Keratinocyte (primary cell): ENCODE results near the gene KIFC1. TPM values are rescaled to one million over a fixed set of nuclear protein-coding genes. Genes with fewer than 3 reads are reported as not detected.

Experiments
- DNase-seq: peaks from one replicate; pipeline ENCODE4 v3.0.0-alpha.2; 2011; ENCODE audit warnings: low read depth, missing footprints, low spot score
- FAIRE-seq: peaks from 2 replicates; lab custom pipeline; 2011; peaks lifted over from hg19 to GRCh38; lab: Jason Lieb, UNC
- H2AFZ ChIP-seq: 2 replicates; pipeline ENCODE4 v1.6.0; 2012; ENCODE audit warnings: low read length, control low read depth, inconsistent platforms; ENCODE audit not compliant: control insufficient read depth
- H3K27ac ChIP-seq: 2 replicates; pipeline ENCODE4 v1.5.1; 2011; ENCODE audit warnings: low read length; ENCODE audit not compliant: control insufficient read depth, insufficient read depth
- H3K27me3 ChIP-seq: 3 replicates; pipeline ENCODE4 v1.6.0; 2011; ENCODE audit warnings: low read length; ENCODE audit not compliant: control insufficient read depth, insufficient read depth; ENCODE audit errors: extremely low read depth
- H3K36me3 ChIP-seq, 2 experiments: 2 replicates in 1 of 2; 3 replicates in 1 of 2; pipeline ENCODE4 v1.5.1; 2011; ENCODE audit warnings: low read length in 2 of 2, mild to moderate bottlenecking in 1 of 2; ENCODE audit not compliant: control insufficient read depth in 2 of 2, insufficient read depth in 2 of 2; ENCODE audit errors: extremely low read depth in 1 of 2
- H3K4me1 ChIP-seq: 3 replicates; pipeline ENCODE4 v1.5.1; 2011; ENCODE audit warnings: low read length; ENCODE audit not compliant: control insufficient read depth, insufficient read depth; ENCODE audit errors: extremely low read depth
- H3K4me2 ChIP-seq: 3 replicates; pipeline ENCODE4 v1.6.0; 2011; ENCODE audit warnings: low read depth, low read length; ENCODE audit not compliant: control insufficient read depth, insufficient read depth; ENCODE audit errors: extremely low read depth
- H3K4me3 ChIP-seq, 3 experiments: fragments of 200-600 bp in 1 of 3; sonication (generic) in 1 of 3; 2 replicates in 2 of 3; 3 replicates in 1 of 3; pipeline ENCODE4 v1.5.1; 2011 to 2016; ENCODE audit warnings: low read length in 3 of 3, mild to moderate bottlenecking in 3 of 3, control low read depth in 2 of 3, inconsistent platforms in 1 of 3, low read depth in 1 of 3, mixed read lengths in 1 of 3, mixed run types in 1 of 3, moderate library complexity in 1 of 3; ENCODE audit not compliant: control insufficient read depth in 2 of 3, insufficient read depth in 2 of 3; ENCODE audit errors: extremely low read depth in 1 of 3
- H3K79me2 ChIP-seq: 2 replicates; pipeline ENCODE4 v1.6.0; 2012; ENCODE audit warnings: low read length; ENCODE audit not compliant: control insufficient read depth, insufficient read depth
- H3K9ac ChIP-seq: 3 replicates; pipeline ENCODE4 v1.6.0; 2011; ENCODE audit warnings: low read length; ENCODE audit not compliant: control insufficient read depth, insufficient read depth; ENCODE audit errors: extremely low read depth
- H3K9me1 ChIP-seq: 3 replicates; pipeline ENCODE4 v1.6.0; 2011; ENCODE audit warnings: low read length; ENCODE audit not compliant: control insufficient read depth, insufficient read depth; ENCODE audit errors: extremely low read depth
- H3K9me3 ChIP-seq: 2 replicates; pipeline ENCODE4 v1.5.1; 2012; ENCODE audit warnings: low read depth, low read length; ENCODE audit not compliant: control insufficient read depth
- H4K20me1 ChIP-seq: 3 replicates; pipeline ENCODE4 v1.6.0; 2011; ENCODE audit warnings: low read length; ENCODE audit not compliant: control insufficient read depth, insufficient read depth; ENCODE audit errors: extremely low read depth
- EZH2 ChIP-seq: IDR thresholded peaks from one replicate; pipeline ENCODE4 v1.6.1; 2012; ENCODE audit warnings: inconsistent platforms, mild to moderate bottlenecking, low read length, moderate library complexity
- dilution Hi-C: fragments of 300-500 bp; cut with MboI; formaldehyde crosslinking; loops from one replicate; pipeline ENCODE4 v1.7.0; 2020; ENCODE audit warnings: low sequenced_read_pairs; ENCODE audit not compliant: extremely low pct_ligation_motif_present
- polyA plus RNA-seq, 5 experiments: library from polyadenylated mRNA; depleted of rRNA in 3 of 5; stranded (reverse) in 3 of 5; stranded (forward) in 1 of 5; unstranded in 1 of 5; fragments of >200 nt; gene quantifications; 1 replicate in 1 of 5; 2 replicates in 3 of 5; 3 replicates in 1 of 5; pipeline versions ENCODE4 v1.2.1 to v1.2.3, GENCODE V29; 2011 to 2012; ENCODE audit warnings: missing spikeins in 2 of 5, low read depth in 1 of 5, low replicate concordance in 1 of 5
- TF ChIP-seq, protein P1 (sequence below), 3 experiments: IDR thresholded peaks in 1 of 3; conservative IDR thresholded peaks in 1 of 3; optimal IDR thresholded peaks in 1 of 3; 2 replicates in 2 of 3; 3 replicates in 1 of 3; pipeline versions ENCODE3 to v1.5.1; 2011; ENCODE audit warnings: low read length in 3 of 3, mild to moderate bottlenecking in 3 of 3, moderate library complexity in 2 of 3, control low read depth in 1 of 3, inconsistent platforms in 1 of 3; ENCODE audit not compliant: insufficient read depth in 2 of 3; ENCODE audit errors: extremely low read depth in 1 of 3

KIFC1 gene
- polyA plus RNA-seq, 1 donor (not counting 4 experiments of a cell fraction or from before 2014, with no cell fraction given), result 20.0 TPM

DNA sequence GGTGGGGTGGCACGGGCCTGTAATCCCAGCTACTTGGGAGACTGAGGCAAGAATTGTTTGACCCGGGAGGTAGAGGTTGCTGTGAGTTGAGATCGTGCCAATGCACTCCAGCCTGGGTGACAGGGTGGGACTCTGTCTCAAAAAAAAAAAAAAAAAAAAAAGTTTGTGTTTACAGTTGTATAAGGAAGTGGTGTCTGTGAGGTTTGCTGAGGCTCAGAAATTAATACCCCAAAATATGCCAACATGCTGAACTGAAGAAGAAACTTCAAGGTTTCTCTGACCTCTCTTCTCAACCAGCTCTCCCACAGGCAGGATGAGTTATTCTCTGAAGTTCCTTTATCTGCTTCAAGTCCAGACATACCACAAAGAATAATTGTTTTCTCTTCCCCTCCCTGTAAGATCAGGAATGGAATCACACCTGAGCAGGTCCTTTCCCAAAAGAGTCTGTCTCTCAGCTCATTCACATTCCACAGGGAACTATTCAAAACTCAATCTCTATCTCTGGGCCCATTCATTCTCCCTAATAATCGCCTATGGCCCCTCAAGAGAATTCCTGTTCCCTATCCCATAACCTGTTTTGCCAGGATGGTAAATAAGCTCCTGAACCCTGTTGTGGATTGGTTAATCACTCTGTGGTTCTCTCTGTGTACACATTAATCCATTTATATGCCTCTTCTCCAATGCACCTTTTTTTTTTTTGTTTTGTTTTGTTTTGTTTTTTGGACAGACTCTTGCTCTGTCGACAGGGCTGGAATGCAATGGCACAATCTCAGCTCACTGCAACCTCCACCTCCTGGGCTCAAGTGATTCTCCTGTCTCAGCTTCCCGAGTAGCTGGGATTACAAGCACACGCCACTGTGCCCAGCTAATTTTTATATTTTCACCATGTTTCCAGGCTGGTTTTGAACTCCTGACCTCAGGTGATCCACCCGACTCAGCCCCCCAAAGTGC, 17.4 kb upstream of the KIFC1 start:
- Histone ChIP-seq H3K4me1 (peaks cover 26% of the 10 kb centered on the region), H3K36me3 (no peaks in the 10 kb centered on the region), H3K9me1 (no peaks in the 10 kb centered on the region), H3K79me2 (no peaks in the 10 kb centered on the region), H4K20me1 (no peaks in the 10 kb centered on the region), H2AFZ (peak overlapping the region; percentile 2), H3K27me3 (no peaks in the 10 kb centered on the region), H3K9me3 (no peaks in the 10 kb centered on the region), H3K9ac (peak overlapping the region; percentile 13), H3K27ac (no peak overlapping the region), H3K4me2 (peak overlapping the region; percentile 53), H3K4me3 (no peak overlapping the region)
- FAIRE-seq (peak; percentile 77), DNase-seq (no peak)
- dilution Hi-C loops, result no loop called here
- TF ChIP-seq EZH2, result no peak
- TF ChIP-seq, protein P1, sequence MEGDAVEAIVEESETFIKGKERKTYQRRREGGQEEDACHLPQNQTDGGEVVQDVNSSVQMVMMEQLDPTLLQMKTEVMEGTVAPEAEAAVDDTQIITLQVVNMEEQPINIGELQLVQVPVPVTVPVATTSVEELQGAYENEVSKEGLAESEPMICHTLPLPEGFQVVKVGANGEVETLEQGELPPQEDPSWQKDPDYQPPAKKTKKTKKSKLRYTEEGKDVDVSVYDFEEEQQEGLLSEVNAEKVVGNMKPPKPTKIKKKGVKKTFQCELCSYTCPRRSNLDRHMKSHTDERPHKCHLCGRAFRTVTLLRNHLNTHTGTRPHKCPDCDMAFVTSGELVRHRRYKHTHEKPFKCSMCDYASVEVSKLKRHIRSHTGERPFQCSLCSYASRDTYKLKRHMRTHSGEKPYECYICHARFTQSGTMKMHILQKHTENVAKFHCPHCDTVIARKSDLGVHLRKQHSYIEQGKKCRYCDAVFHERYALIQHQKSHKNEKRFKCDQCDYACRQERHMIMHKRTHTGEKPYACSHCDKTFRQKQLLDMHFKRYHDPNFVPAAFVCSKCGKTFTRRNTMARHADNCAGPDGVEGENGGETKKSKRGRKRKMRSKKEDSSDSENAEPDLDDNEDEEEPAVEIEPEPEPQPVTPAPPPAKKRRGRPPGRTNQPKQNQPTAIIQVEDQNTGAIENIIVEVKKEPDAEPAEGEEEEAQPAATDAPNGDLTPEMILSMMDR (optimal IDR thresholded peaks at IDR 0.05 in 1 of 3, IDR thresholded peaks at IDR 0.05 in 1 of 3, conservative IDR thresholded peaks at IDR 0.05 in 1 of 3; ENCODE audit: extremely low read depth in 1 of 3, insufficient read depth in 2 of 3, low read length in 3 of 3), result no peak

- no peak overlapping the region for H3K9ac ChIP-seq
- peak overlapping the region; percentile 38 for H2AFZ ChIP-seq
- no peaks in the 10 kb centered on the region for H3K9me1 ChIP-seq
- FAIRE-seq (peak; percentile 84), DNase-seq (no peak)
- H3K27me3 ChIP-seq, result no peaks in the 10 kb centered on the region
- H3K36me3 ChIP-seq, result no peaks in the 10 kb centered on the region
- no peak overlapping the region for H3K4me3 ChIP-seq
- H3K4me1 ChIP-seq, result peaks cover 26% of the 10 kb centered on the region
- H3K9me3 ChIP-seq, result no peaks in the 10 kb centered on the region
- no peaks in the 10 kb centered on the region for H3K79me2 ChIP-seq
- dilution Hi-C loops, result no loop called here
- no peaks in the 10 kb centered on the region for H4K20me1 ChIP-seq
- no peak for TF ChIP-seq EZH2
- TF ChIP-seq, protein P1 (optimal IDR thresholded peaks at IDR 0.05 in 1 of 3, IDR thresholded peaks at IDR 0.05 in 1 of 3, conservative IDR thresholded peaks at IDR 0.05 in 1 of 3; ENCODE audit: extremely low read depth in 1 of 3, insufficient read depth in 2 of 3, low read length in 3 of 3), result no peak
- H3K27ac ChIP-seq, result peak overlapping the region; percentile 68
- H3K4me2 ChIP-seq, result peak overlapping the region; percentile 67
These were observed 16.4 kb upstream of the KIFC1 start for GRCh38 chr6:33375143-33375671.
